Common myeloid progenitor, CD34-positive (primary cell): Measurements from ENCODE around the gene FOXK2.
"Not testable (repeated sequence)": the region's sequence is repeated elsewhere in the genome, so short reads cannot be mapped to it uniquely, and the experiment has no call there.

Experiments used
- CTCF ChIA-PET: fragments of 350-600 bp; sonication (Branson Sonifier 250); formaldehyde crosslinking; loops from one replicate; lab custom pipeline; 2021; ENCODE audit warnings: antibody characterized with exemption; lab: Charles Lee
- POLR2A ChIA-PET: fragments of 350-600 bp; sonication (Branson Sonifier 250); formaldehyde crosslinking; loops from one replicate; lab custom pipeline; 2021; ENCODE audit warnings: antibody characterized with exemption; lab: Charles Lee
- DNase-seq, 3 donors: peaks; one replicate each; pipeline versions ENCODE4 v3.0.0 to v3.0.0-alpha.2; 2013
- H3K27ac ChIP-seq, 2 experiments: 1 replicate in 1 of 2; 2 replicates in 1 of 2; pipeline ENCODE4 v1.7.0; 2013; ENCODE audit warnings: inconsistent platforms in 2 of 2, low read length in 2 of 2, mild to moderate bottlenecking in 2 of 2, low read depth in 1 of 2, moderate library complexity in 1 of 2; ENCODE audit not compliant: severe bottlenecking in 2 of 2, insufficient read depth in 1 of 2, poor library complexity in 1 of 2
- H3K27me3 ChIP-seq, 5 experiments: replicated peaks in 2 of 5; 1 replicate in 3 of 5; 2 replicates in 2 of 5; pipeline versions ENCODE4 v1.6.1 to v1.7.0; 2013; ENCODE audit warnings: low read length in 4 of 5, mild to moderate bottlenecking in 2 of 5, moderate library complexity in 2 of 5, inconsistent platforms in 1 of 5; ENCODE audit not compliant: insufficient read depth in 5 of 5, control insufficient read depth in 4 of 5
- H3K36me3 ChIP-seq, 4 experiments: 1 replicate in 2 of 4; 2 replicates in 2 of 4; pipeline versions ENCODE4 v1.6.1 to v1.7.0; 2013; ENCODE audit warnings: low read length in 3 of 4, control low read depth in 1 of 4, mild to moderate bottlenecking in 1 of 4; ENCODE audit not compliant: control insufficient read depth in 4 of 4, insufficient read depth in 4 of 4
- H3K4me1 ChIP-seq, 4 experiments: 1 replicate in 3 of 4; 2 replicates in 1 of 4; pipeline versions ENCODE4 v1.6.1 to v1.7.1; 2013; ENCODE audit warnings: low read length in 3 of 4, mild to moderate bottlenecking in 3 of 4, control low read depth in 1 of 4, inconsistent platforms in 1 of 4, moderate library complexity in 1 of 4; ENCODE audit not compliant: control insufficient read depth in 4 of 4, insufficient read depth in 4 of 4; ENCODE audit errors: control extremely low read depth in 1 of 4
- H3K4me3 ChIP-seq, 7 experiments: 1 replicate in 4 of 7; 2 replicates in 3 of 7; pipeline versions ENCODE4 v1.5.1 to v1.7.0; 2013; ENCODE audit warnings: mild to moderate bottlenecking in 7 of 7, low read length in 6 of 7, moderate library complexity in 6 of 7, inconsistent platforms in 2 of 7, low read depth in 2 of 7, control low read depth in 1 of 7; ENCODE audit not compliant: insufficient read depth in 4 of 7, control insufficient read depth in 1 of 7; ENCODE audit errors: extremely low read depth in 1 of 7
- H3K9me3 ChIP-seq, 5 experiments: 1 replicate in 4 of 5; 2 replicates in 1 of 5; pipeline versions ENCODE4 v1.6.1 to v1.7.1; 2013; ENCODE audit warnings: low read length in 4 of 5, mild to moderate bottlenecking in 2 of 5, inconsistent platforms in 1 of 5, low read depth in 1 of 5, moderate library complexity in 1 of 5; ENCODE audit not compliant: control insufficient read depth in 4 of 5, insufficient read depth in 2 of 5; ENCODE audit errors: control extremely low read depth in 1 of 5
- WGBS: methylation state at CpG from one replicate; pipeline ENCODE4 v1.1.5; 2013; ENCODE audit not compliant: insufficient coverage; 5-methylcytosine and 5-hydroxymethylcytosine counted together

The FOXK2 gene

DNA sequence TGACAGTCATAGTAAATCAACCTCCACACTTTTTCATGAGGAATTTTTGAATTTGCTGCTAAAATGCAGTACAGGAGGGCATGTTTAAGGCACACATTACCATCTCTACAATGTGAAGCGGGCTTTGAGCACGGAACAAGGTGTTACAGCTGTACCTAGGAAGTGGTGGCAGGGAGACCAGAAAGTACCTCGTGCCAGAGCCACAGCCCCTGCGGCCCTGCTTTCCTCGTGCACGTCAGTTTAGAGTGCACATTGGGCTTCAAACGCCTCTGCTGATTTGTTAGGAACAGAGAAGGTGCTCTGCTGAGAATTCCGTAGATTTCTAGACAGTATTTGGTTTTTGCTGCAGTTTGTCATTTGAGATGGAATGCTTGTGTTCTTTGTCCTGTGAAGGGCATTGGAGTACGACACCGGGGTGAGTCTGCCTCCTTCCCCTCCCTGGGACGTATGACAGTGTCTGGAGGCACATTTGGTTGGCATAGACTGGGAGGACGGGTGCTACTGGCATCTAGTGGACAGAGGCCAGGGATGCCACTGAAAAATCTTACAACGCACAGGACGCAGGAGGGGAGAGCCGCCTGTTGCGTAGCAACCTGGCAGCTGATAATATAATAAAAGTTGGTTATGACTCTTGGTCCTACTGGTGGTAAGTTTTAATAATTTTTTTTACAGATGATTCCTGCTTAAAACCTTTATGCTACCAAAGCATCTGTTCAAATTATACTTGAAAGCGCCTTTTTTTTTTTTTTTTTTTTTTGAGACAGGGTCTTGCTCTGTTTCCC is 9.1 kb downstream of the FOXK2 start:
- DNase-seq, result peak; percentile 76 to 88 (median 83)
- peaks cover 0 to 20% (median 10%) of the 10 kb centered on the region in 4 experiments for H3K4me1 ChIP-seq
- no peaks in the 10 kb centered on the region for H3K9me3 ChIP-seq
- ChIA-PET CTCF (interaction anchor here (0.5 to 14.7 kb wide), 6 partner anchors 10 to 162 kb away, joined by 3 to 161 read pairs (median 3); no protein-coding TSS in a partner anchor), POLR2A (no interaction called here)
- WGBS, result 85% methylated on average over 15 of the region's 17 CpGs
- H3K36me3 ChIP-seq, result peaks cover 0 to 4% (median 0%) of the 10 kb centered on the region in 4 experiments
- no peaks in the 10 kb centered on the region for H3K27me3 ChIP-seq
- H3K27ac ChIP-seq, result no peak overlapping the region
- no peak overlapping the region for H3K4me3 ChIP-seq

DNA sequence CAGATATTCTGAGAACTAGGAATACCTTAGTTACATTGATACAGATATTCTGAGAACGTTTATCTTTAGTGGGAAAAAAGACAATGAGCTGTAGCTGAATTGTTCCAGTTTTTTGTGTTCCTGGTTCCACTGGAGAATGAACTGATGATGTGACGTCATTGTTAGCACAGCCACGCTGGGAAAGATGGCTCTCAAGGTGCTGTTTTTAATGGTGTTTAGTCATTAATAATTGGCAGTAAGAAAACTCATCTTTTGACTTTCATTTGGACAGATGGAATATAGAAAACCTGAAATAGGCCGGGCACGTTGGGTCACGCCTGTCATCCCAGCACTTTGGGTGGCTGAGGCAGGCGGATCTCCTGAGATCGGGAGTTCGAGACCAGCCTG is 10.4 kb downstream of the FOXK2 start:
- 91% methylated on average over 7 of the region's 9 CpGs for WGBS
- POLR2A ChIA-PET, result no interaction called here
- CTCF ChIA-PET, result interaction anchor here (1.1 to 14.7 kb wide), 2 partner anchors 17 to 50 kb away, joined by 3 to 161 read pairs; no protein-coding TSS in a partner anchor
- Histone ChIP-seq H3K4me3 (no peak overlapping the region), H3K4me1 (peaks cover 0 to 24% (median 12%) of the 10 kb centered on the region in 4 experiments), H3K9me3 (no peaks in the 10 kb centered on the region), H3K36me3 (peaks cover 0 to 4% (median 0%) of the 10 kb centered on the region in 4 experiments), H3K27ac (no peak overlapping the region), H3K27me3 (no peaks in the 10 kb centered on the region)
- DNase-seq, result no peak

- POLR2A ChIA-PET, result no interaction called here
- CTCF ChIA-PET, result interaction anchor here (1.7 to 14.7 kb wide), 3 partner anchors 15 to 122 kb away, joined by 3 to 161 read pairs (median 14); no protein-coding TSS in a partner anchor
- no peak for DNase-seq
- Histone ChIP-seq H3K27ac (no peak overlapping the region), H3K4me3 (no peak overlapping the region), H3K9me3 (no peaks in the 10 kb centered on the region), H3K27me3 (no peaks in the 10 kb centered on the region), H3K36me3 (no peaks in the 10 kb centered on the region), H3K4me1 (peaks cover 2 to 39% (median 24%) of the 10 kb centered on the region in 4 experiments)
- 100% methylated on average over 5 of the region's 7 CpGs for WGBS
These were observed 11.9 kb downstream of the FOXK2 start for GRCh38 chr17:82531431-82531881.

DNA sequence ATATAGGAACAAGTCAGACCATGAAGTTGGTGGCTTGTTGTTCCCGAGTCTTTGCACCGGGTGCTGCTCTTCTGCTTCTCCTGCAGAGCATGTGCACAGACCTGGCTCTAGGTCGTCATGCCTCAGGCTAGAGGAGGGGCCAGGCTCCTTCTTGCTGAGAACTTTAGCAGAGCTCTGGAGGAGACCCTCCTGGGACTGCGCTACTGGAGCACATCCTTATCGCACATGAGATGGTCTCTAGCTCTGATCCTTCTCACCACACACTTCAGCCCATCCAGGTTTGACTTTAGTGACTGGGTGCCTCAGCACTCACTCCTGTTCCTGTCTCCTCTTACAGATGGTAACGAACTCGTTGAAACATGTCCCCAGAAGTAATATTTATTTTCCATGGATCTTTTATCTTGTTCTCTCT is 14.9 kb downstream of the FOXK2 start:
- WGBS, result 95% methylated on average over 6 of the region's 7 CpGs
- ChIA-PET CTCF (interaction anchor here (0.6 to 14.7 kb wide), 6 partner anchors 12 to 55 kb away, joined by 3 to 161 read pairs (median 6); no protein-coding TSS in a partner anchor), POLR2A (no interaction called here)
- H3K27ac ChIP-seq, result peak overlapping the region in 1 of 2 experiments; percentile 12
- no peaks in the 10 kb centered on the region for H3K36me3 ChIP-seq
- DNase-seq, result no peak
- H3K9me3 ChIP-seq, result no peaks in the 10 kb centered on the region
- H3K4me1 ChIP-seq, result peaks cover 5 to 41% (median 24%) of the 10 kb centered on the region in 4 experiments
- no peaks in the 10 kb centered on the region for H3K27me3 ChIP-seq
- H3K4me3 ChIP-seq, result no peak overlapping the region

DNA sequence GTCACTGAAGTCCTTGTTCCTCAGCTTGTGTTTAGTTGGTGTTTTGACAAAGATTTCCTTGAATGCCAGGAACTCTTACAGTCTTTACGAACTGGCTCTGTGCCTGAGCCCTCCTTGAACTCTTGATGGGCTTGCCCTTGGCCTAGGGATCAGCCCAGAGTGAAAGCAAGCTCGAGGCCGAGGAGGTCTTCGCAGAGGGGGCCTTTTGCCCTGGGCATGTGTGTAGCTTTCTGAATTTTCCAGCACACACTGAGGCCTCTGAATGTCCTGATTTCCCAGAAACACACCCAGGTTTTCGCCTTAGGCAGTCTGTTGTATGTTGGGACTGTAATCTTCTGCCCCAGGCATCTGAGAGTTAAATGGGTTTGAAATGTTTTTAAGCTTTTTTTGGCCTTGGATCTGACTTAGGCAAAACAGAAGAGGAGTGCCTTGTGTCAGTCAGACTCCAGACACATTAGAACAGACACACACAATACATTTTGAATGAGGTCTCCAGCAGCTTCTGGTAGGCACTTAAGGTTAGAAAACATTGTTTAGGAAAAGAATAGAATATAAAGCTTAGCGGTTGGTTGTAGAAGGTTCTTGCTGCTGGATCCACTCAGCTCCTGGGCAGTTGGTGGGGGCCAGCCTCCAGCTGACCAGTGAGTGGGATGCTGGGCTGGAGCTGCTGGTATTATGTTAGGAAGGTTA is 17.1 kb downstream of the FOXK2 start:
- H3K27ac ChIP-seq, result peak overlapping the region; percentile 35 to 54
- no peaks in the 10 kb centered on the region for H3K36me3 ChIP-seq
- peaks cover 5 to 38% (median 31%) of the 10 kb centered on the region in 4 experiments for H3K4me1 ChIP-seq
- no peaks in the 10 kb centered on the region for H3K27me3 ChIP-seq
- no peaks in the 10 kb centered on the region for H3K9me3 ChIP-seq
- 73% methylated on average over 6 of the region's 6 CpGs for WGBS
- DNase-seq, result no peak
- ChIA-PET CTCF (interaction anchor here (0.6 to 14.7 kb wide), 9 partner anchors 10 to 331 kb away, joined by 3 to 161 read pairs (median 5); no protein-coding TSS in a partner anchor), POLR2A (interaction anchor here (1.3 to 1.4 kb wide), 2 partner anchors 10 to 12 kb away, joined by 3 to 4 read pairs; no protein-coding TSS in a partner anchor)
- peak overlapping the region in 2 of 7 experiments; percentile 17 to 29 for H3K4me3 ChIP-seq

DNA sequence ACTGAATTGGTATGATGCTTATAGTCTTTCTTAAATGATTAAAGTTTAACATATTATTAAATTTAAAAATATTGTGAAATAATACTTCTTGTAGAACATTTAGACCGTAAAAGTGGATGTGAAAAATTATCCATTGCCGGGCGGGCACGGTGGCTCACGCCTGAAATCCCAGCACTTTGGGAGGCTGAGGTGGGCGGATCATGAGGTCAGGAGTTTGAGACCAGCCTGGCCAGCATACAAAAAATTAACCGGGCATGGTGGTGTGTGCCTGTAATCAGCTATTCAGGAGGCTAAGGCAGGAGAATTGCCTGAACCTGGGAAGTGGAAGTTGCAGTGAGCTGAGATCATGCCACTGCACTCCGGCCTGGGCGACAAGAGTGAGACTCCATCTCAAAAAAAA is 17.7 kb downstream of the FOXK2 start:
- ChIA-PET POLR2A (interaction anchor here (1.4 kb wide), 1 partner anchor 12 kb away, joined by 4 read pairs; no protein-coding TSS in a partner anchor), CTCF (interaction anchor here (0.6 to 14.7 kb wide), 6 partner anchors 10 to 331 kb away, joined by 3 to 161 read pairs (median 5); no protein-coding TSS in a partner anchor)
- peak overlapping the region; percentile 35 to 54 for H3K27ac ChIP-seq
- H3K9me3 ChIP-seq, H3K4me3 ChIP-seq, H3K27me3 ChIP-seq, DNase-seq, H3K36me3 ChIP-seq: not testable (repeated sequence)
- peaks cover 5 to 38% (median 31%) of the 10 kb centered on the region in 4 experiments for H3K4me1 ChIP-seq
- WGBS, result 100% methylated on average over 7 of the region's 9 CpGs
